H1 (cell line): ENCODE data around the gene TCF19. TPM values are rescaled to one million over a fixed set of nuclear protein-coding genes. Genes with fewer than 3 reads are reported as not detected.

Experiments
- CTCF ChIA-PET: fragments of 300-600 bp; sonication (Branson Sonifier 250); formaldehyde crosslinking; loops from one replicate; lab custom pipeline; 2021; ENCODE audit not compliant: partially characterized antibody; lab: Charles Lee
- POLR2A ChIA-PET: fragments of 300-600 bp; sonication (Branson Sonifier 250); formaldehyde crosslinking; loops from one replicate; lab custom pipeline; 2021; ENCODE audit warnings: inconsistent platforms; ENCODE audit not compliant: partially characterized antibody; lab: Charles Lee
- DNase-seq, 2 experiments: peaks; one replicate each; pipeline versions ENCODE4 v3.0.0 to v3.0.0-alpha.2; 2010 to 2022; ENCODE audit warnings: low spot score in 2 of 2, low read depth in 1 of 2, mixed read lengths in 1 of 2
- FAIRE-seq: peaks from 2 replicates; lab custom pipeline; 2011; peaks lifted over from hg19 to GRCh38; lab: Jason Lieb, UNC
- H2AFZ ChIP-seq: 2 replicates; pipeline ENCODE4 v1.8.1; 2012; ENCODE audit warnings: low read length, inconsistent platforms
- H2AK5ac ChIP-seq: 2 replicates; pipeline ENCODE4 v1.6.1; 2013; ENCODE audit warnings: low read depth, low read length
- H2BK120ac ChIP-seq: replicated peaks from 2 replicates; pipeline ENCODE3; 2013; ENCODE audit warnings: low read depth, low read length, inconsistent platforms
- H2BK12ac ChIP-seq: 2 replicates; pipeline ENCODE4 v1.6.1; 2013; ENCODE audit warnings: low read depth, low read length
- H2BK15ac ChIP-seq: 2 replicates; pipeline ENCODE4 v1.6.1; 2013; ENCODE audit warnings: low read length
- H2BK20ac ChIP-seq: 2 replicates; pipeline ENCODE4 v1.6.1; 2013; ENCODE audit warnings: low read length
- H2BK5ac ChIP-seq: 2 replicates; pipeline ENCODE4 v1.6.1; 2013; ENCODE audit warnings: low read depth, low read length
- H3K14ac ChIP-seq: 2 replicates; pipeline ENCODE4 v1.6.1; 2013; ENCODE audit warnings: inconsistent platforms; ENCODE audit not compliant: insufficient read length
- H3K18ac ChIP-seq: 2 replicates; pipeline ENCODE4 v1.6.1; 2013; ENCODE audit warnings: low read length; ENCODE audit errors: extremely low read depth
- H3K23ac ChIP-seq: 2 replicates; pipeline ENCODE4 v1.6.1; 2013; ENCODE audit warnings: inconsistent platforms; ENCODE audit not compliant: insufficient read length
- H3K23me2 ChIP-seq: 2 replicates; pipeline ENCODE4 v1.6.1; 2013; ENCODE audit warnings: low read depth, low read length
- H3K27ac ChIP-seq: 2 replicates; pipeline ENCODE4 v1.6.1; 2011; ENCODE audit warnings: low read depth, low read length, inconsistent platforms
- H3K27me3 ChIP-seq, 4 experiments: replicated peaks in 1 of 4; 1 replicate in 1 of 4; 2 replicates in 3 of 4; pipeline versions ENCODE4 v1.6.1 to v1.8.1; 2011 to 2013; ENCODE audit warnings: low read length in 3 of 4, mild to moderate bottlenecking in 3 of 4, inconsistent platforms in 2 of 4, mixed read lengths in 2 of 4, moderate library complexity in 1 of 4; ENCODE audit not compliant: control insufficient read depth in 3 of 4, insufficient read depth in 3 of 4; ENCODE audit errors: extremely low read depth in 1 of 4
- H3K36me3 ChIP-seq, 4 experiments: 2 replicates each; pipeline versions ENCODE4 v1.6.1 to v1.8.1; 2011 to 2013; ENCODE audit warnings: mild to moderate bottlenecking in 4 of 4, low read length in 3 of 4, moderate library complexity in 2 of 4, control low read depth in 1 of 4, inconsistent platforms in 1 of 4; ENCODE audit not compliant: insufficient read depth in 4 of 4, control insufficient read depth in 2 of 4
- H3K4ac ChIP-seq: replicated peaks from 2 replicates; pipeline ENCODE3; 2013; ENCODE audit warnings: low read length, low read depth, mixed read lengths, inconsistent platforms; ENCODE audit not compliant: insufficient read length
- H3K4me1 ChIP-seq, 4 experiments: replicated peaks in 1 of 4; 1 replicate in 1 of 4; 2 replicates in 3 of 4; pipeline versions ENCODE4 v1.6.1 to v1.8.1; 2011 to 2013; ENCODE audit warnings: low read length in 3 of 4, inconsistent platforms in 2 of 4, mixed read lengths in 1 of 4; ENCODE audit not compliant: insufficient read depth in 4 of 4, control insufficient read depth in 3 of 4
- H3K4me2 ChIP-seq, 2 experiments: 2 replicates each; pipeline versions ENCODE4 v1.6.1 to v1.8.1; 2011 to 2013; ENCODE audit warnings: low read depth in 2 of 2, low read length in 2 of 2, control low read depth in 1 of 2, inconsistent platforms in 1 of 2, mild to moderate bottlenecking in 1 of 2; ENCODE audit not compliant: insufficient read depth in 1 of 2
- H3K4me3 ChIP-seq, 4 experiments: fragments of 200-600, 300-600 bp in 1 of 4; sonication (generic), shearing (Covaris generic), sonication (Bioruptor Twin) in 1 of 4; 2 replicates each; pipeline versions ENCODE4 v1.5.1 to v1.8.1; 2011 to 2016; ENCODE audit warnings: low read length in 4 of 4, low read depth in 3 of 4, control low read depth in 2 of 4, inconsistent platforms in 2 of 4, mild to moderate bottlenecking in 2 of 4, mixed read lengths in 1 of 4, moderate library complexity in 1 of 4; ENCODE audit not compliant: insufficient read depth in 2 of 4; ENCODE audit errors: extremely low read depth in 1 of 4
- H3K56ac ChIP-seq: replicated peaks from 2 replicates; pipeline ENCODE3; 2013; ENCODE audit warnings: low read depth, mild to moderate bottlenecking, mixed read lengths, low read length, inconsistent platforms; ENCODE audit not compliant: insufficient read length
- H3K79me1 ChIP-seq: 2 replicates; pipeline ENCODE4 v1.6.1; 2013; ENCODE audit warnings: low read depth, low read length, control low read depth
- H3K79me2 ChIP-seq, 2 experiments: 2 replicates each; pipeline versions ENCODE4 v1.6.1 to v1.8.1; 2012 to 2013; ENCODE audit warnings: low read length in 2 of 2, mild to moderate bottlenecking in 2 of 2, inconsistent platforms in 1 of 2; ENCODE audit not compliant: insufficient read depth in 2 of 2, control insufficient read depth in 1 of 2
- H3K9ac ChIP-seq, 4 experiments: replicated peaks in 1 of 4; 1 replicate in 1 of 4; 2 replicates in 3 of 4; pipeline versions ENCODE4 v1.6.1 to v1.8.1; 2011 to 2013; ENCODE audit warnings: low read depth in 3 of 4, low read length in 3 of 4, control low read depth in 2 of 4, mild to moderate bottlenecking in 2 of 4, moderate library complexity in 2 of 4, inconsistent platforms in 1 of 4; ENCODE audit errors: extremely low read depth in 1 of 4
- H3K9me3 ChIP-seq, 2 experiments: 2 replicates each; pipeline versions ENCODE4 v1.6.1 to v1.8.1; 2012 to 2013; ENCODE audit warnings: mild to moderate bottlenecking in 2 of 2, moderate library complexity in 2 of 2, control low read depth in 1 of 2, inconsistent platforms in 1 of 2, low read depth in 1 of 2, low read length in 1 of 2, mixed read lengths in 1 of 2; ENCODE audit not compliant: insufficient read depth in 2 of 2
- H4K20me1 ChIP-seq, 2 experiments: replicated peaks in 1 of 2; 2 replicates each; pipeline versions ENCODE3 to v1.8.1; 2011 to 2013; ENCODE audit warnings: inconsistent platforms in 2 of 2, low read length in 2 of 2, mild to moderate bottlenecking in 1 of 2; ENCODE audit not compliant: insufficient read depth in 2 of 2, control insufficient read depth in 1 of 2
- H4K5ac ChIP-seq: 2 replicates; pipeline ENCODE4 v1.6.1; 2013; ENCODE audit warnings: low read length, low read depth, mixed read lengths, inconsistent platforms; ENCODE audit not compliant: insufficient read length
- H4K8ac ChIP-seq: 2 replicates; pipeline ENCODE4 v1.8.0; 2013; ENCODE audit warnings: mild to moderate bottlenecking, moderate library complexity, low read length, inconsistent platforms; ENCODE audit not compliant: insufficient read depth; ENCODE audit errors: extremely low read depth
- H4K91ac ChIP-seq: replicated peaks from 2 replicates; pipeline ENCODE3; 2013; ENCODE audit warnings: low read length, mixed read lengths, inconsistent platforms; ENCODE audit not compliant: insufficient read length
- BCL11A ChIP-seq, 2 experiments: IDR thresholded peaks; one replicate each; pipeline ENCODE4 v1.6.1; 2011; ENCODE audit warnings: low read depth in 2 of 2, low read length in 2 of 2, mild to moderate bottlenecking in 2 of 2
- CBX8 ChIP-seq: fragments of 300-800, 300-1000 bp; sonication (generic); IDR thresholded peaks from 2 replicates; pipeline ENCODE4 v1.7.1; 2016; ENCODE audit warnings: low read depth, low read length, borderline replicate concordance
- EGR1 ChIP-seq: IDR thresholded peaks from 2 replicates; pipeline ENCODE4 v1.6.1; 2011; ENCODE audit warnings: low read depth, low read length, borderline replicate concordance
- GTF2F1 ChIP-seq: IDR thresholded peaks from 2 replicates; pipeline ENCODE4 v1.6.1; 2012; ENCODE audit warnings: low read depth, low read length, improper control_type of control experiment, borderline replicate concordance
- KDM5A ChIP-seq: fragments of 200-600 bp; IDR thresholded peaks from 2 replicates; pipeline ENCODE4 v1.7.1; 2012; ENCODE audit warnings: mild to moderate bottlenecking, low read length, inconsistent platforms, mixed read lengths
- POLR2AphosphoS5 ChIP-seq: IDR thresholded peaks from 2 replicates; pipeline ENCODE4 v1.6.1; 2011; ENCODE audit warnings: low read depth, low read length
- RBBP5 ChIP-seq: IDR thresholded peaks from 2 replicates; pipeline ENCODE4 v1.7.1; 2012; ENCODE audit warnings: low read depth, mild to moderate bottlenecking, inconsistent platforms, low read length, moderate library complexity, borderline replicate concordance
- SIN3A ChIP-seq, 2 experiments: IDR thresholded peaks in 1 of 2; conservative IDR thresholded peaks in 1 of 2; 2 replicates each; pipeline ENCODE4 v1.6.1; 2011 to 2012; ENCODE audit warnings: low read length in 2 of 2, improper control_type of control experiment in 1 of 2, low read depth in 1 of 2, mild to moderate bottlenecking in 1 of 2
- SUZ12 ChIP-seq: fragments of 200-600 bp; sonication (generic); IDR thresholded peaks from 2 replicates; pipeline ENCODE4 v1.6.1; 2012; ENCODE audit warnings: mild to moderate bottlenecking, inconsistent platforms, low read length, moderate library complexity, mixed read lengths
- TAF7 ChIP-seq: optimal IDR thresholded peaks from 2 replicates; pipeline ENCODE3; 2011; ENCODE audit warnings: low read depth, mild to moderate bottlenecking, inconsistent platforms, low read length, moderate library complexity, borderline replicate concordance
- TBP ChIP-seq: IDR thresholded peaks from 2 replicates; pipeline ENCODE4 v1.6.1; 2011; ENCODE audit warnings: low read depth, low read length, improper control_type of control experiment
- ZNF274 ChIP-seq: IDR thresholded peaks from 2 replicates; pipeline ENCODE4 v1.7.0; 2012; ENCODE audit warnings: low read length, borderline replicate concordance; ENCODE audit errors: extremely low read depth
- WGBS, 2 experiments: shearing (Covaris generic) in 1 of 2; methylation state at CpG; one replicate each; pipeline versions ENCODE4 v1.1.6 to v1.1.7; 2013 to 2015; ENCODE audit warnings: low lambda C conversion rate in 2 of 2, mixed read lengths in 2 of 2, inconsistent platforms in 1 of 2, low coverage in 1 of 2, missing lambda C conversion rate in 1 of 2; ENCODE audit not compliant: insufficient replicate concordance in 2 of 2, insufficient coverage in 1 of 2, insufficient read length in 1 of 2; ENCODE audit errors: extremely low coverage in 1 of 2, missing lambda C conversion rate in 1 of 2; 5-methylcytosine and 5-hydroxymethylcytosine counted together
- polyA plus RNA-seq, 7 experiments: library from polyadenylated mRNA; depleted of rRNA in 3 of 7; stranded (reverse) in 5 of 7; unstranded in 2 of 7; fragments of >200 nt in 5 of 7; fragments of 200-250 nt in 2 of 7; gene quantifications; 1 replicate in 5 of 7; 2 replicates in 1 of 7; 4 replicates in 1 of 7; pipeline versions ENCODE4 v1.2.1 to v1.2.3, GENCODE V29; 2011 to 2013; ENCODE audit warnings: missing spikeins in 2 of 7, mixed read lengths in 2 of 7
- total RNA-seq: library from RNA; stranded (reverse); fragmentation: NEBNext Ultra II Directional; extraction: Animal tissue kit (Norgen Biotek cat#: 25700); gene quantifications from 2 replicates; pipeline ENCODE4 v1.2.1, GENCODE V29; 2021
- TF ChIP-seq, protein P1 (sequence below): IDR thresholded peaks from 2 replicates; pipeline ENCODE4 v1.6.1; 2012; ENCODE audit warnings: inconsistent platforms

Gene TCF19
- total and polyA plus RNA-seq, 2 of the 8 experiments (the other 6 are each of a cell fraction or from before 2014, with no cell fraction given): 7.2 to 11.0 TPM

DNA sequence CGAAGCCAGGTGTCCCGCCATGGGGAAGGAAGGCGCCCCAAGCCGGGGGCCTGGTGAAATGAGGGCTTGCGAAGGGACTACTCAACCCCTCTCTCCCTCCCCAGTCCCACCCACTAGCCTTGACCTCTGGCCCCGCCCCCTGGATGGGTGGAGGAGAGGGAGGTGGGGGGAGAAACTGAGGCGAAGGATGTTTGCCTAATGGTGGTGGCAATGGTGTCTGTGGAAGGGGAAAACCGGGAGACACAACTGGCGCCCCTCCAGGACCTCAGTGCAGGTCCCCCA, 12.2 kb downstream of the TCF19 start, which contains the start of gene POU5F1:
POU5F1 (minus strand) TSS at position 83 of the 282 bp plus-strand sequence; CDS start at position 21, 62 bp downstream.
- Histone ChIP-seq H3K4me2 (peak within 1 kb of the TSS; percentile 83 to 89), H2BK15ac (no peak within 1 kb of the TSS; the same call in 1 of the 2 replicates), H3K18ac (peak within 1 kb of the TSS; percentile 100), H3K9ac (peak within 1 kb of the TSS; percentile 72 to 80 (median 78)), H3K23ac (no peak within 1 kb of the TSS), H3K4me3 (peak within 1 kb of the TSS; percentile 70 to 92 (median 80)), H3K4me1 (peaks cover 22 to 37% (median 32%) of the 10 kb centered on the region in 4 experiments), H2BK120ac (peak within 1 kb of the TSS; percentile 100), H3K14ac (peak within 1 kb of the TSS; percentile 90), H4K8ac (peak within 1 kb of the TSS; percentile 81), H2BK20ac (peak within 1 kb of the TSS; percentile 100), H3K27me3 (no peaks in the 10 kb centered on the region), H3K27ac (peak within 1 kb of the TSS; percentile 80), H4K91ac (peak within 1 kb of the TSS; percentile 100), H2AFZ (no peak within 1 kb of the TSS), H2BK12ac (peak within 1 kb of the TSS; percentile 100), H4K20me1 (peaks cover 7 to 16% of the 10 kb centered on the region in 2 experiments), H3K56ac (peak within 1 kb of the TSS; percentile 90), H3K23me2 (peaks cover 13% of the 10 kb centered on the region), H2AK5ac (peak within 1 kb of the TSS; percentile 98), H4K5ac (peak within 1 kb of the TSS; percentile 87), H2BK5ac (peak within 1 kb of the TSS; percentile 100), H3K9me3 (no peaks in the 10 kb centered on the region), H3K79me1 (peaks cover 8% of the 10 kb centered on the region), H3K4ac (peak within 1 kb of the TSS; percentile 97), H3K36me3 (peaks cover 1 to 7% (median 4%) of the 10 kb centered on the region in 4 experiments; a peak in 7 of 8 replicates), H3K79me2 (peaks cover 23 to 75% of the 10 kb centered on the region in 2 experiments)
- WGBS, 2 experiments: 7% methylated on average over 4 of the region's 9 CpGs; no CpG with 5 or more reads in 1 of the 2 experiments
- ChIA-PET CTCF (interaction anchor here (0.7 to 5.9 kb wide), 8 partner anchors 8 to 91 kb away, joined by 3 to 36 read pairs (median 4); partner anchors contain the start of genes CCHCR1 and TCF19), POLR2A (interaction anchor here (61.6 to 68.5 kb wide), 2 partner anchors 2 to 23 kb away, joined by 2251 read pairs; partner anchors contain the start of genes CCHCR1, CDSN, POU5F1 and PSORS1C1)
- DNase-seq: peak in 1 of 2 experiments; percentile 75
- no peak for FAIRE-seq
- peak; percentile 60; the same call in 1 of the 2 replicates for TF ChIP-seq TBP
- no peak for TF ChIP-seq RBBP5
- TF ChIP-seq TAF7: no peak
- no peak for TF ChIP-seq ZNF274
- no peak for TF ChIP-seq POLR2AphosphoS5
- no peak for TF ChIP-seq EGR1
- TF ChIP-seq SUZ12: no peak
- TF ChIP-seq BCL11A (IDR thresholded peaks at IDR 0.05; ENCODE audit: low read depth in 2 of 2, low read length in 2 of 2): no peak
- TF ChIP-seq, protein P1, sequence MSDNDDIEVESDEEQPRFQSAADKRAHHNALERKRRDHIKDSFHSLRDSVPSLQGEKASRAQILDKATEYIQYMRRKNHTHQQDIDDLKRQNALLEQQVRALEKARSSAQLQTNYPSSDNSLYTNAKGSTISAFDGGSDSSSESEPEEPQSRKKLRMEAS: no peak
- TF ChIP-seq GTF2F1: no peak
- no peak for TF ChIP-seq CBX8
- no peak for TF ChIP-seq KDM5A
- TF ChIP-seq SIN3A (conservative IDR thresholded peaks at IDR 0.05 in 1 of 2, IDR thresholded peaks at IDR 0.05 in 1 of 2; ENCODE audit: low read depth in 1 of 2, low read length in 2 of 2): no peak
